ENCODE results near the gene FBXL15. TPM values are rescaled to one million over a fixed set of nuclear protein-coding genes. Genes with fewer than 3 reads are reported as not detected.

The FBXL15 gene
- total and polyA plus RNA-seq, 2 of the 13 experiments (the other 11 are each of a cell fraction or from before 2014, with no cell fraction given) = 4.3 to 8.3 TPM

- Histone ChIP-seq H3K9me3 (ENCODE audit: low read length) (no peaks in the 10 kb centered on the region), H3K4me1 (ENCODE audit: insufficient read depth, low read length) (peaks cover 25% of the 10 kb centered on the region), H3K9ac (ENCODE audit: insufficient read depth, low read depth, low read length) (no peak overlapping the region), H3K4me3 (replicated peaks in 1 of 3; ENCODE audit: insufficient read depth in 1 of 3, low read depth in 2 of 3, low read length in 3 of 3) (no peak overlapping the region), H4K20me1 (ENCODE audit: insufficient read depth, low read length) (0 out of 2 replicates have a peak, but pooled peaks cover 4% of the 10 kb centered on the region), H3K27me3 (ENCODE audit: control insufficient read depth in 1 of 2, insufficient read depth in 2 of 2, low read length in 2 of 2) (peaks cover 15 to 39% of the 10 kb centered on the region in 2 experiments), H3K36me3 (replicated peaks in 1 of 2; ENCODE audit: control insufficient read depth in 1 of 2, insufficient read depth in 2 of 2, low read length in 2 of 2) (peaks cover 0 to 4% of the 10 kb centered on the region in 2 experiments; a peak in 1 of 5 replicates), H3K79me2 (ENCODE audit: insufficient read depth, low read length) (no peaks in the 10 kb centered on the region), H3K4me2 (ENCODE audit: low read depth, low read length) (no peak overlapping the region), H2AFZ (ENCODE audit: low read length) (no peak overlapping the region), H3K27ac (ENCODE audit: extremely low read length, insufficient read depth, low read length) (no peak overlapping the region)
- 45% methylated on average over 5 of the region's 6 CpGs for WGBS (ENCODE audit: low lambda C conversion rate)
- ChIA-PET CTCF (ENCODE audit: low intra/inter-chr PET ratio, low total read pairs) (no interaction called here), POLR2A (interaction anchor here (2.2 kb wide), 1 partner anchor 10 kb away, joined by 7 read pairs; the partner anchor contains the start of gene NFKB2)
- FAIRE-seq = no peak
- BruUV-seq (replicated peaks) = no TSS peak
- no peak for DNase-seq (ENCODE audit: low spot score)
- TF ChIP-seq MZF1 (CRISPR knock-in tag; IDR thresholded peaks at IDR 0.05; ENCODE audit: borderline replicate concordance) (no peak), ZNF577 (CRISPR knock-in tag; IDR thresholded peaks at IDR 0.05; ENCODE audit: borderline replicate concordance, low read depth) (no peak), YEATS2 (CRISPR knock-in tag; IDR thresholded peaks at IDR 0.05; ENCODE audit: borderline replicate concordance) (no peak), GABPB1 (CRISPR knock-in tag; IDR thresholded peaks at IDR 0.05) (no peak), ZBTB4 (CRISPR knock-in tag; IDR thresholded peaks at IDR 0.05; ENCODE audit: borderline replicate concordance) (no peak), ZNF251 (CRISPR knock-in tag; IDR thresholded peaks at IDR 0.05) (no peak), RXRA (CRISPR knock-in tag; IDR thresholded peaks at IDR 0.05) (no peak), ZNF292 (CRISPR knock-in tag; IDR thresholded peaks at IDR 0.05; ENCODE audit: borderline replicate concordance, low read depth) (no peak), ZBTB21 (CRISPR knock-in tag; IDR thresholded peaks at IDR 0.05) (no peak), SAFB2 (CRISPR knock-in tag; IDR thresholded peaks at IDR 0.05; ENCODE audit: borderline replicate concordance, low read depth) (no peak), PLSCR1 (CRISPR knock-in tag; IDR thresholded peaks at IDR 0.05; ENCODE audit: borderline replicate concordance) (no peak), HOXA9 (CRISPR knock-in tag; IDR thresholded peaks at IDR 0.05; ENCODE audit: borderline replicate concordance) (no peak), PBX3 (CRISPR knock-in tag; IDR thresholded peaks at IDR 0.05; ENCODE audit: borderline replicate concordance) (no peak)
- ATAC-seq = no peak
- in situ Hi-C loops (cut with HindIII; ENCODE audit: extremely low pct_ligation_motif_present, low pct_unique_long_range_greater_than_20kb) = loop anchor here (10.0 kb wide), 1 partner anchor 69 kb away; no protein-coding TSS in a partner anchor
- intact Hi-C loops (cut with micrococcal nuclease; ENCODE audit: unreplicated experiment) = no loop called here
Measured at GRCh38 chr10:102405632-102406031, 15.0 kb upstream of the FBXL15 start.

Data from HepG2 (cell line).